Muscle of arm (tissue), 12 donors: ENCODE data around the gene WDR72. TPM values are rescaled to one million over a fixed set of nuclear protein-coding genes. Genes with fewer than 3 reads are reported as not detected.

Source experiments
- polyA plus RNA-seq, 12 donors: library from polyadenylated mRNA; unstranded; fragments of 120-200 nt; gene quantifications; one replicate each; pipeline ENCODE4 v1.2.1, GENCODE V29; 2013; ENCODE audit not compliant: insufficient read length in 12 of 12

WDR72 gene
- polyA plus RNA-seq, 12 donors = 0.17 to 1.3 (median 0.25) TPM; not detected in 2

Other genes with a start within 250 kb of the WDR72 start
- gene UNC13C, start 218.8 kb upstream of the WDR72 start, polyA plus RNA-seq = 1 to 10 TPM in 11 of 12 donors, not detected in 1; 1.0 to 6.4 (median 3.5) TPM